ENCODE measurements around the gene FERMT3. TPM values are rescaled to one million over a fixed set of nuclear protein-coding genes. Genes with fewer than 3 reads are reported as not detected.

The FERMT3 gene
- total RNA-seq, 1 donor from 2014 or later = 6.9 TPM

DNA sequence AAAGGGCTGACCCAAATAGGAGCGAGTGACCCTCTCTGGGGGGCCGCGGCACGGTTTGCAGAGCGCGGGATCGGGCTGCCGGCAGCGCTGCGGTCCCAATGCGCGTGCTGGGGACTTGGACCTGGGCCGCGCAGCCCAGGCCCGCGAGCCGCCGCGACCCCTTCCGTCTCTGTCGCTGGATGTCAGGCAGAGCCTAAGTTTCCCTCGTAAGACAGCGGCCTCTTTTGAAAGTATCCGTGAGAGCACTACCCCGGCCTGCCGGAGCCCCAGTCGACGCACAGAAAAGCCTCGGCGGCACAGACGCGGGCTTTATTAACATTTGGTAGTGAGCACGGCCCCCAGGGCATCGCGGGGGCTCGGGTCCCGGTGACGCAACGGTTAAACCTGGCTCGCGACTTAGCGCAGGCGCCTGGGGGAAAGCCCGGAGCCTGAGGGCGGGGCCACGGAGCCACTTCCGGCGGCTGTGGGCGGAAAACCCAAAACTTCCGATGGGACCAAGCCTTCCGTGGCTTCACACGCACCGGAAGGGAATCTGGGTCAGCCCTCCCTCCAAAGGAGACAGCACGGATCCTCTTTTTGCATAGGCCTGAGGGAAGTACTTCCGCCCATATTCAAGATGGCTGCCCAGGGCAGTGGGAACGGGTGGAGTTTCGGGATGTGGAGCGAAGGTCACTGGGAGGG is 63.2 kb downstream of the FERMT3 start:
- ATAC-seq = peak; percentile 85
- peak; percentile 98 for DNase-seq
- intact Hi-C loops (cut with micrococcal nuclease) = no loop called here

Other genes with a start within 250 kb of the FERMT3 start
- 1,107 TPM for gene COX8A, start 232.1 kb upstream of the FERMT3 start, total RNA-seq
- 54.4 TPM for gene OTUB1, start 220.3 kb upstream of the FERMT3 start, total RNA-seq
- gene FLRT1, start 170.8 kb upstream of the FERMT3 start, total RNA-seq = 0.45 TPM
- 139 TPM for gene MACROD1, start 40.6 kb upstream of the FERMT3 start, total RNA-seq
- gene STIP1, start 20.6 kb upstream of the FERMT3 start, total RNA-seq = 127 TPM
- 84.9 TPM for gene TRPT1, start 19.5 kb downstream of the FERMT3 start, total RNA-seq
- 73.9 TPM for gene NUDT22, start 19.6 kb downstream of the FERMT3 start, total RNA-seq
- gene DNAJC4, start 23.8 kb downstream of the FERMT3 start, total RNA-seq = 59.1 TPM
- gene VEGFB, start 27.9 kb downstream of the FERMT3 start, total RNA-seq = 305 TPM
- 50.0 TPM for gene FKBP2, start 34.4 kb downstream of the FERMT3 start, total RNA-seq
- 132 TPM for gene PPP1R14B, start 40.2 kb downstream of the FERMT3 start, total RNA-seq
- 12.0 TPM for gene PLCB3, start 44.8 kb downstream of the FERMT3 start, total RNA-seq
- gene BAD, start 77.9 kb downstream of the FERMT3 start, total RNA-seq = 98.7 TPM
- 33.6 TPM for gene GPR137, start 79.1 kb downstream of the FERMT3 start, total RNA-seq
- gene KCNK4, start 84.6 kb downstream of the FERMT3 start, total RNA-seq = not detected
- gene CATSPERZ, start 93.6 kb downstream of the FERMT3 start, total RNA-seq = not detected
- 256 TPM for gene ESRRA, start 98.8 kb downstream of the FERMT3 start, total RNA-seq
- 83.4 TPM for gene TRMT112, start 110.8 kb downstream of the FERMT3 start, total RNA-seq
- gene PRDX5, start 111.4 kb downstream of the FERMT3 start, total RNA-seq = 362 TPM
- 7.2 TPM for gene CCDC88B, start 133.5 kb downstream of the FERMT3 start, total RNA-seq
- 15.1 TPM for gene RPS6KA4, start 152.4 kb downstream of the FERMT3 start, total RNA-seq

Data from left ventricle myocardium superior (tissue), 1 donor.